ENCODE data around the gene GTF3C2.

GTF3C2 gene

DNA sequence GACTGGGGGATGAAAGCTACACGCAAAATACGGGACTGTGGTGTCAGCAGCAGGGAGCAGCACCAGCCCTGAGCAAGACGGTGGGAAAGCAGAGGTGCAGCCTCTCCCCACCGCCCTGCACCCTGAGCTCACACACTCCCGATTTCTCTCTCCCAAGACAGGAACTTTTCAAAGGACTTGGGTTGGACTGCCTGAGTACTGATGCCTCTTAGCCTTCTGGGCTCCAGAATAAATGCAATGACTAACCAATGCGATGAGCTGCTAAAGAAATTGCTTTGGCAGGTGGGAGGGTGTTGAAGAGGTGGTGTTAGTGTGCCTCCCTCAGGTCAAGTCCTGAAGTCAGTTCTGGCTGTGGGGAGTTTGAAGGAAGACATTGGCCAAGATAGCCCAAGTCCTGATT, 64.7 kb downstream of the GTF3C2 start:
- DNase-seq = no peak

GRCh38 chr2:27290549-27290948, 66.0 kb downstream of the GTF3C2 start:
- DNase-seq = no peak

GRCh38 chr2:27288610-27289009, 68.0 kb downstream of the GTF3C2 start:
- no peak for DNase-seq

GRCh38 chr2:27285481-27285880, 71.1 kb downstream of the GTF3C2 start:
- DNase-seq = no peak

- no peak for DNase-seq
Observed at GRCh38 chr2:27284996-27285395, 71.6 kb downstream of the GTF3C2 start.

DNA sequence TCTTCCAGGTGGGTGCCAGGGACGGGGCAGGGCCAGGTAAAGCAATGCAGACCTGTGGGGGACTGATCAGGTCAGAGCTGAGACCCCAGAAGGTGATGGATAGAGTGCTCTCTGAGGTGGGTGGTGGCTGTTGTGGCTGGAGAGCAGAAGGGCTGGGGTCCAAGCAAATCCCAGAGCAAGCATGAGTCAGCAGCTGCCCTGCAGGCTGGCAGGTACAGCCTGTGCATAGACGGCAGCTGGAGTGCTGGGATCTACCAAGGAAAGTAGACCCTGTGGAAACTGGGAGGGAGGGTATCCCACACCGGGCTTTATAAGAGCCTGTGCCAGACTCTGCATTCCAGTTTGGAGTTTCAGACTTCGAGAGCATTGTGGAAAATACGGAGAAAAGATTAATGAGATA, 73.7 kb downstream of the GTF3C2 start:
- no peak for DNase-seq

DNA sequence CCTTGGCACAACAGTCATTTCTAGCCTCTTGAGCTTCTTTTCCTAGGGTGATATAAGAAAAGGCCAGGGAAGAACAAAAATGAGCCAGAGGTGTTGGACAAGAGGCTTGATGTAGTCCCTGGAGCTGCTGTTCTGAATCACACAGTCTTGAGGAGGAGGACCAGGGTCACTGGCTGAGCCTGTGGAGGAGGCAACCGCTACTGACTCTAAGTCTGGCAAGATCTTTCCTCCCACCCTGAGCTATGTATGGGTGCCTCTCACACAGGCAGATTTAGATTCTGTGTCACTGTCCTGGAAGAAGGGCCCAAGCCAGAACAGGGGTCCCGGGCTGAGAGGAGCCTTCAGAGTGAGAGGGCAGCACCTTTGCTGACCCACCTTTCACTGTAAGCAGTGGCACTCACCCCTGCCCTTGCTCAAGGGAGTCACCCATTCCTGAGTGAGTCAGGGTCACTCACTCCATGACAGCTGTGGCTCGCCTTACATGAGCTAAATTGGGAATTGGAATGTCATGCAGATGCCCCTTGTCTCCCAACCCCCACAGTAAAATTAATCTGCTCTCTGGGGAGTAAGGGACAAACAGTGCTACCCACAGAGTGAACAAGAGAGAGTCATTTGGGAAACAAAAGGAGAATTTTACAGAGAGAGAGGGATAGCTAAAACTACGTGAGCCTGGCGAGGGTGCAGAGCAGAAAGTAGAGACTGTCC, 74.6 kb downstream of the GTF3C2 start, which contains the start of gene TRIM54:
Gene TRIM54 (plus strand): TSS at position 575 of the 705 bp plus-strand sequence. CDS start 303 bp downstream, outside the sequence.
- DNase-seq = no peak

DNA sequence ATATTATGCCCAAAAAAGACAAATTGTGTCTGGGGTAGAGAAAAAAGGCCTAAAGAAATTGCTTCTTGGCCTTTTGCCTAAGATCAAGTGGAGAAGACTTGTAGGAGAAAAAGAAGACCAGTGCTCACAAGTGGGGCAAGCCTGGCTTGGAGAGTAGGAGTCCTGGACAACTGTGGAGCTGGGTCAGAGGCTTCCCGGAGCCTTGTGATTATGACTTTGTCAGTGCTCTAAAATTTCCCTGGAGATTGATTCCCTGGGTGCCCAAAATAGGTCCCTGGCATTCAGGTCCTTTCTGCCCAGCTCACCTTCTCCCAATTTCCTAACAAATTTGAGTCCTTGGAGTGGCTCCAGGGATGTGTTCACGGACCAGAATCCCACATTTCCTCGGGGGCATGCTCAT, 75.1 kb downstream of the GTF3C2 start:
- DNase-seq = no peak

GRCh38 chr2:27280826-27281225, 75.7 kb downstream of the GTF3C2 start:
- DNase-seq = no peak

- no peak for DNase-seq
Observed at GRCh38 chr2:27278010-27278409, 78.6 kb downstream of the GTF3C2 start.

All from activated gamma-delta T cell (primary cell).